HFF-Myc (cell line): ENCODE data around the gene EXOC2.
"Not testable (repeated sequence)": the region's sequence is repeated elsewhere in the genome, so short reads cannot be mapped to it uniquely, and the experiment has no call there.

ENCODE experiments used
- DNase-seq: peaks from one replicate; pipeline ENCODE4 v3.0.0-alpha.2; 2011; ENCODE audit warnings: low read depth; ENCODE audit errors: extremely low read depth
- H3K4me3 ChIP-seq: replicated peaks from 2 replicates; pipeline ENCODE4 v1.5.1; 2011; ENCODE audit warnings: low read depth, mild to moderate bottlenecking, control low read depth, low read length
- CTCF ChIP-seq: IDR thresholded peaks from 2 replicates; pipeline ENCODE4 v1.5.1; 2012; ENCODE audit warnings: mild to moderate bottlenecking, low read depth, low read length, control low read depth; ENCODE audit errors: missing control alignments

Gene EXOC2

DNA sequence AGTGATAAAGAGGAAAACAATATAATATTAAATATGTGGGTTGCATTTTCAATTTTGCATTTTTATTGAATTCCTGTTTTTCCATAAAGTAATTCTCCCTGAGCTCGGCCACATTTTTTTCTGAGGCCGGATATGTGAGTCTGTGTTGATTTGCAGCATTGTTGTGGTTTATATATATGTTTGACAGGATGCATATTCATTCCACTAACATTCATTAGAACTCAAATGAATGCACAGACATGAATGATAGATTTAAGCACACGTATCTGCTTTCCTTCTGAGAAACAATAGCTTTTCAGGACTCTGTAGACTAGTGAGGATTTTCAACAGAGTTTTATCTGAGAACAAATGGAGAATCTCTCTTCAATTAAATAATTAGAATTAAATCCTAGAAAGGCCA, 10.6 kb upstream of the EXOC2 start:
- DNase-seq: no peak
- H3K4me3 ChIP-seq: no peak overlapping the region
- no peak for TF ChIP-seq CTCF

GRCh38 chr6:701700-702479, 9.0 kb upstream of the EXOC2 start:
- no peak for TF ChIP-seq CTCF

DNA sequence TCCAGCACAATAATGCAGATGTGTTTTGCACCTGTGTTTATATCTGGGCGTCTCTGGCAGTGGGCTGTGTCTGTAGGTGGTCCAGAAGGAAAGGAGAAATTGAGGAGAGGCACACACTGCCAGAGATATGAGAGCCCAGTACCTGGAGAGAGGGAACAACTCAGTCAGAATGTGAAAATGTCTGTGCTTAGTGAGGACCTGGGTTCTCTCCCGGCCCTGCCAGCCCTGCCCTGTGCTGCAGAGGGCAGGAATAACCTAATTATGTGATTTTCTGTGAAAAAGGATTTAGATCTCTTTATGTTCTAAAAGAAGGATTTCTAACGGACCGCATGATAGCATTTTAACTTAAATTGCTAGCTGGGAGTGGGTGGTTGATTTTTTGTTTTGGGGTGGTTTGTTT, 8.3 kb upstream of the EXOC2 start:
- TF ChIP-seq CTCF: no peak
- DNase-seq: no peak
- no peak overlapping the region for H3K4me3 ChIP-seq

More at GRCh38 chr6:701700-702479, 9.0 kb upstream of the EXOC2 start:
- no peak for DNase-seq
- no peak overlapping the region for H3K4me3 ChIP-seq

DNA sequence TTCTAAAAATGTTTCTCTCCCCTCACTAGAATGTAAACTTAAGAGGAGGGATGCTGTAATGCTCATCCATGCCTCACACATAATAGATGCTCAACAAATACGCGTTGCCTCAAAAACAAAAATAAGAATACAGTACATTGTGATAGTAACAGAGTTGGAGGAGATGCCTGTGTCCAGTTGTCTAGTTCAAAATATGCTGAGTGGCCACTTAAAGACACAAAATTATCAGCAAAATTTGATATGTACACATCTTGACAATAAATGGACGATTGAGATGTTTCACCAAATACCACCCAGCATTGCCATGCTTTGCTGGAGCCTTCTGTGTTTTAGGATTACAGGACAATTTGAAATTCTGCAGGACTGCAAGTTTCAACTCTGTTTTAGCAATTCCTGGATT, 7.6 kb upstream of the EXOC2 start:
- H3K4me3 ChIP-seq: no peak overlapping the region
- no peak for DNase-seq
- no peak for TF ChIP-seq CTCF

DNA sequence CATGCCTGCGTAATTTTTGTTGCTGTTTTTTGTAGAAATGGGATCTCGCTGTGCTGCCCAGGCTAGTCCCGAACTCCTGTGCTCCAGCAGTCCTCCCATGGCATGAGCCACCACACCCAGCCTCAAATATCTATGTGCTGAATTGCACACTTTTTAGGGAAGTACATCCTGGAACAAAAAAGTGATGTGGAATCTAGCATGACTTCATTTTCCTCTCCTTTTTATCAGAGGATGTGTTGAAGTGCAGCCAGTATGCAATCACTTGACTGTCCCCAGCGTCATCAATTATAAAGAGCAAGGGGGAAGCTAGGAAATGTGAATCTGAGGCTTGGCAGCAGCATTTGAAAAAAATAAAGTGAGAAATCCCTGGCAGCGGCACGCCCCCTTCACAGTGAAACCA, 6.4 kb upstream of the EXOC2 start:
- no peak overlapping the region for H3K4me3 ChIP-seq
- DNase-seq: no peak
- TF ChIP-seq CTCF: no peak

DNA sequence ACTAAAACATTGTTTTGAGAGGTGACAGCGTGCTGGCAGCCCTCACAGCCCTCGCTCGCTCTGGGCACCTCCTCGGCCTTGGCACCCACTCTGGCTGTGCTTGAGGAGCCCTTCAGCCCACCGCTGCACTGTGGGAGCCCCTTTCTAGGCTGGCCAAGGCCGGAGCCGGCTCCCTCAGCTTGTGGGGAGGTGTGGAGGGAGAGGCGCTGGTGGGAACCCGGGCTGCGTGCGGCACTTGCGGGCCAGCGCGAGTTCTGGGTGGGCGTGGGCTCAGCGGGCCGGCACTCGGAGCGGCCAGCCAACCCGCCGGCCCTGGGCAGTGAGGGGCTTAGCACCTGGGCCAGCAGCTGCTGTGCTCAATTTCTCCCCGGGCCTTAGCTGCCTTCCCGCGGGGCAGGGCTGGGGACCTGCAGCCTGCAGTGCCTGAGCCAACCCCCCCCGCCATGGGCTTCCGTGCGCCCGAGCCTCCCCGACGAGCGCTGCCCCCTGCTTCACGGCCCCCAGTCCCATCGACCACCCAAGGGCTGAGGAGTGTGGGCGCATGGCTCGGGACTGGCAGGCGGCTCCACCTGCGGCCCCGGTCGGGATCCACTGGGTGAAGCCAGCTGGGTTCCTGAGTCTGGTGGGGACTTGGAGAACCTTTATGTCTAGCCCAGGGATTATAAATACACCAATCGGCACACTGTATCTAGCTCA, 1.6 kb upstream of the EXOC2 start:
- H3K4me3 ChIP-seq, DNase-seq: not testable (repeated sequence)

- H3K4me3 ChIP-seq: peak overlapping the region; percentile 76
- TF ChIP-seq CTCF: no peak
- DNase-seq: no peak
Observed at GRCh38 chr6:693723-694009, 727 bp upstream of the EXOC2 start.
